Measurements from ENCODE around the gene FSHR. TPM values are rescaled to one million over a fixed set of nuclear protein-coding genes. Genes with fewer than 3 reads are reported as not detected.

FSHR gene
- total and polyA plus RNA-seq, 9 donors, result 0.22 to 4.0 (median 1.8) TPM

- no peaks in the 10 kb centered on the region for H3K27me3 ChIP-seq
- no peaks in the 10 kb centered on the region for H3K4me1 ChIP-seq (ENCODE audit: insufficient read depth)
- no peak overlapping the region for H3K4me3 ChIP-seq
- H3K9me3 ChIP-seq, result no peaks in the 10 kb centered on the region
- intact Hi-C loops (cut with DNase I), result no loop called here
- no peak for TF ChIP-seq EP300 (IDR thresholded peaks at IDR 0.05)
- TF ChIP-seq POLR2A (IDR thresholded peaks at IDR 0.05), result no peak
- TF ChIP-seq, protein P1, sequence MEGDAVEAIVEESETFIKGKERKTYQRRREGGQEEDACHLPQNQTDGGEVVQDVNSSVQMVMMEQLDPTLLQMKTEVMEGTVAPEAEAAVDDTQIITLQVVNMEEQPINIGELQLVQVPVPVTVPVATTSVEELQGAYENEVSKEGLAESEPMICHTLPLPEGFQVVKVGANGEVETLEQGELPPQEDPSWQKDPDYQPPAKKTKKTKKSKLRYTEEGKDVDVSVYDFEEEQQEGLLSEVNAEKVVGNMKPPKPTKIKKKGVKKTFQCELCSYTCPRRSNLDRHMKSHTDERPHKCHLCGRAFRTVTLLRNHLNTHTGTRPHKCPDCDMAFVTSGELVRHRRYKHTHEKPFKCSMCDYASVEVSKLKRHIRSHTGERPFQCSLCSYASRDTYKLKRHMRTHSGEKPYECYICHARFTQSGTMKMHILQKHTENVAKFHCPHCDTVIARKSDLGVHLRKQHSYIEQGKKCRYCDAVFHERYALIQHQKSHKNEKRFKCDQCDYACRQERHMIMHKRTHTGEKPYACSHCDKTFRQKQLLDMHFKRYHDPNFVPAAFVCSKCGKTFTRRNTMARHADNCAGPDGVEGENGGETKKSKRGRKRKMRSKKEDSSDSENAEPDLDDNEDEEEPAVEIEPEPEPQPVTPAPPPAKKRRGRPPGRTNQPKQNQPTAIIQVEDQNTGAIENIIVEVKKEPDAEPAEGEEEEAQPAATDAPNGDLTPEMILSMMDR (IDR thresholded peaks at IDR 0.05), result no peak
- WGBS, 3 donors, result 79 to 86% (median 84%) methylated on average over 1 of the region's 1 CpG
- no peak for DNase-seq
- no peaks in the 10 kb centered on the region for H3K36me3 ChIP-seq
- H3K27ac ChIP-seq, result no peak overlapping the region
These were observed 170.8 kb downstream of the FSHR start for GRCh38 chr2:48983551-48983950.

DNA sequence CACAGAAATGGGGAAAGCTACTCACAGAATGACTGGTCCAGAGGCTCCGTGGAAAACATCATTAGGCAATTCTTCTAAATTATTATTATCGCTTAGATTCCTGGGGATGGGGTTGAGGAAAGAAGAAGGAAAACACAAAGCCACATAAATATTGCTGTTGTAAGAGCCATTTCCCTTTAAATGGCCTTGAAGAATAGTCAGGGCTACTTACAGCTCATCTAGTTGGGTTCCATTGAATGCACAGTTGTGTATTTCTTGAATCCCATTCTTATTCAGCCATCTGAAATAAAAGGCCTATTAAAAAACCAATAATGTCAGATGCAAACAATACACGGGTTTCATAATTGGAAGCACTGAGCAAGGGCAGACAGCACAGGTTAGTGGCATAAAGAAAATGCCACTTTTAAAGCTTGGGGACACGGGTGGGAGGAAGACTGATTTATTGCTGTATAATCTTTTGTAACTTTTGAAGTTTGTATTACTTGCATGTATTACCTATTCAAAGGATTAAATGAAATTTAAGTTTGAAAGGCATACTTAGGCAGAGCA is 171.4 kb downstream of the FSHR start:
- no peaks in the 10 kb centered on the region for H3K27me3 ChIP-seq
- H3K4me3 ChIP-seq, result no peak overlapping the region
- intact Hi-C loops (cut with DNase I), result no loop called here
- H3K36me3 ChIP-seq, result no peaks in the 10 kb centered on the region
- TF ChIP-seq, protein P1 (IDR thresholded peaks at IDR 0.05), result no peak
- no peak for TF ChIP-seq EP300 (IDR thresholded peaks at IDR 0.05)
- H3K4me1 ChIP-seq (ENCODE audit: insufficient read depth), result no peaks in the 10 kb centered on the region
- no peaks in the 10 kb centered on the region for H3K9me3 ChIP-seq
- no peak overlapping the region for H3K27ac ChIP-seq
- 58 to 64% (median 59%) methylated on average over 4 of the region's 4 CpGs for WGBS, 3 donors
- DNase-seq, result no peak

DNA sequence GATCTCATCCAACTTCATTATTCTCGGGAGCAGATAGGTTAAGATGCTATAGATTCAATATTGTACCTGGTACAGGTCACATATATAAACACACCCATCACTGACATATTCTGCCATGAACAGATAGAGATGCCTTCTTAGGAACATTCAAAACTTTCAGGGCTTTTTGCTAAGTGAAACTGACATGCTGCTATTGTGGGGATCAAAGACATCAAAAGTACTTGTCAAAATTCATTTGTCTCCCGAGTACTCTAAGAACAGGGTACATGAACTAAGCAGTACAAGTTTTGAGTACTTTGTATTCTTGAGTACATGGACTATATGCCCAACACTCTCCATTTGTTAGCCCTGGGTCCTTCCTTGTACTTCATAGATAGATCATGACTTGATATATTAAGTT is 173.5 kb downstream of the FSHR start:
- WGBS, 3 donors, result 90 to 98% (median 94%) methylated on average over 2 of the region's 2 CpGs
- intact Hi-C loops (cut with DNase I), result no loop called here
- no peak overlapping the region for H3K4me3 ChIP-seq
- no peak overlapping the region for H3K27ac ChIP-seq
- DNase-seq, result no peak
- H3K9me3 ChIP-seq, result no peaks in the 10 kb centered on the region
- TF ChIP-seq EP300 (IDR thresholded peaks at IDR 0.05) (no peak), POLR2A (IDR thresholded peaks at IDR 0.05) (no peak)
- TF ChIP-seq, protein P1 (IDR thresholded peaks at IDR 0.05), result no peak
- H3K27me3 ChIP-seq, result no peaks in the 10 kb centered on the region
- H3K36me3 ChIP-seq, result no peaks in the 10 kb centered on the region
- no peaks in the 10 kb centered on the region for H3K4me1 ChIP-seq (ENCODE audit: insufficient read depth)

GRCh38 chr2:48979691-48980090 is 174.6 kb downstream of the FSHR start:
- no peaks in the 10 kb centered on the region for H3K27me3 ChIP-seq
- DNase-seq, result no peak
- H3K4me1 ChIP-seq (ENCODE audit: insufficient read depth), result no peaks in the 10 kb centered on the region
- H3K4me3 ChIP-seq, result no peak overlapping the region
- no peaks in the 10 kb centered on the region for H3K36me3 ChIP-seq
- no peaks in the 10 kb centered on the region for H3K9me3 ChIP-seq
- no peak overlapping the region for H3K27ac ChIP-seq
- WGBS, 3 donors, result 93 to 97% (median 97%) methylated on average over 4 of the region's 4 CpGs
- TF ChIP-seq POLR2A (IDR thresholded peaks at IDR 0.05), result no peak
- TF ChIP-seq, protein P1 (IDR thresholded peaks at IDR 0.05), result no peak
- intact Hi-C loops (cut with DNase I), result no loop called here
